Body of pancreas (tissue), 4 donors: Measurements from ENCODE around the gene EPN3.

ENCODE experiments used
- POLR2A ChIP-seq, 3 donors: fragments of 450-650 bp; IDR thresholded peaks; one replicate each; pipeline ENCODE4 v1.6.1; 2016; ENCODE audit warnings: antibody characterized with exemption in 3 of 3, mild to moderate bottlenecking in 2 of 3
- TF ChIP-seq, protein P1 (sequence below), 7 experiments: fragments of 450-650 bp in 4 of 7; fragments of 200-600 bp in 3 of 7; sonication (generic) in 3 of 7; IDR thresholded peaks; one replicate each; pipeline ENCODE4 v1.5.1; 2016 to 2019; ENCODE audit warnings: antibody characterized with exemption in 7 of 7

DNA sequence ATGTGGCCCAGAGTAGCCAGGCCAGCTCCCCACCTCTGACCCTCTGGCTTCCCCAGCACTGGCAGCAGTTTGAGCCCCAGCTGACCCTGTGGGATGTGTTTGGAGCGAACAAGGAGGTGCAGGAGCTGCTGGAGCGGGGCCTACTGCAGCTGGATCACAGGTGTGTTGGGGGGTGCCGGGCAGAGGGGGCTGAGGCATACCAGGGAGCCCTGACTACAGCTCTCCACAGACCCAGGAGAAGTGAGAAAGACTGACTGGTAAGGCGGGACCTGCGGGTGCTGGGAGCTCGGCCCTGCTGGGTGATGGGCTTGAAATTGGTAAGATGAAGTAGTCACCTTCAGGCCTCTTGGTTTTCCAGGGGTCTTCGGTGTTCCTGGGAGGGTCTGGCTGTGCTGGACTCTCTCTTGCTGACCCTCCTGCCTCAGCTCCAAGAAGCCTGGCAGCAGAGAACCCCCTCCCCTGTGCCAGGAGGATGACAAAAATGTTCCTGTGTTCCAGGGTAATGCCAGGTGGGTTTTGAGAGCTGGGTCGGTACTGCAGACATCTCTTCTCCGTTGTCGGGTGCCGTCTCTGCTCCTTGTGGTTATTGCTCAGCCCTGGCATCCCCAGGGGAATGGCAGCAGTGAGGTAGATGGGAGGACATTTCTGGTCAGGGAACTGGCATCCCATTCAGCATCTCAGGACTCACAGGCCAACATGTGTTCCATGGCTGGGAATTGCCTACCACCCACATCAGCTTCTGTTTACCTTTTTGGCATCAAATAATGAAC is 48.0 kb upstream of the EPN3 start:
- TF ChIP-seq, protein P1, sequence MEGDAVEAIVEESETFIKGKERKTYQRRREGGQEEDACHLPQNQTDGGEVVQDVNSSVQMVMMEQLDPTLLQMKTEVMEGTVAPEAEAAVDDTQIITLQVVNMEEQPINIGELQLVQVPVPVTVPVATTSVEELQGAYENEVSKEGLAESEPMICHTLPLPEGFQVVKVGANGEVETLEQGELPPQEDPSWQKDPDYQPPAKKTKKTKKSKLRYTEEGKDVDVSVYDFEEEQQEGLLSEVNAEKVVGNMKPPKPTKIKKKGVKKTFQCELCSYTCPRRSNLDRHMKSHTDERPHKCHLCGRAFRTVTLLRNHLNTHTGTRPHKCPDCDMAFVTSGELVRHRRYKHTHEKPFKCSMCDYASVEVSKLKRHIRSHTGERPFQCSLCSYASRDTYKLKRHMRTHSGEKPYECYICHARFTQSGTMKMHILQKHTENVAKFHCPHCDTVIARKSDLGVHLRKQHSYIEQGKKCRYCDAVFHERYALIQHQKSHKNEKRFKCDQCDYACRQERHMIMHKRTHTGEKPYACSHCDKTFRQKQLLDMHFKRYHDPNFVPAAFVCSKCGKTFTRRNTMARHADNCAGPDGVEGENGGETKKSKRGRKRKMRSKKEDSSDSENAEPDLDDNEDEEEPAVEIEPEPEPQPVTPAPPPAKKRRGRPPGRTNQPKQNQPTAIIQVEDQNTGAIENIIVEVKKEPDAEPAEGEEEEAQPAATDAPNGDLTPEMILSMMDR (IDR thresholded peaks at IDR 0.05): no peak
- TF ChIP-seq POLR2A (IDR thresholded peaks at IDR 0.05): no peak
